Fibroblast of the aortic adventitia (primary cell): Measurements from ENCODE around the gene BBS2. TPM values are rescaled to one million over a fixed set of nuclear protein-coding genes. Genes with fewer than 3 reads are reported as not detected.

ENCODE experiments used
- DNase-seq: peaks from one replicate; pipeline ENCODE4 v3.0.0-alpha.2; 2010; ENCODE audit warnings: low read depth
- H3K4me3 ChIP-seq: 2 replicates; pipeline ENCODE4 v1.5.1; 2011; ENCODE audit warnings: low read depth, mild to moderate bottlenecking, control low read depth, low read length, moderate library complexity
- CTCF ChIP-seq: IDR thresholded peaks from 2 replicates; pipeline ENCODE4 v1.5.1; 2011; ENCODE audit warnings: mild to moderate bottlenecking, low read length, control low read depth, inconsistent platforms; ENCODE audit not compliant: insufficient read depth
- total RNA-seq: library from RNA; depleted of rRNA; stranded (reverse); fragments of >200 nt; gene quantifications from 2 replicates; pipeline ENCODE4 v1.2.3, GENCODE V29; 2012; ENCODE audit warnings: low replicate concordance

BBS2 gene
- total RNA-seq, 1 donor, result 58.9 TPM

GRCh38 chr16:56470232-56470631, 49.6 kb downstream of the BBS2 start:
- DNase-seq, result no peak
- TF ChIP-seq CTCF, result no peak
- H3K4me3 ChIP-seq, result no peak overlapping the region

GRCh38 chr16:56469748-56470147, 50.1 kb downstream of the BBS2 start:
- no peak for TF ChIP-seq CTCF
- H3K4me3 ChIP-seq, result no peak overlapping the region
- no peak for DNase-seq

GRCh38 chr16:56468800-56469199, 51.0 kb downstream of the BBS2 start:
- no peak overlapping the region for H3K4me3 ChIP-seq
- no peak for DNase-seq
- TF ChIP-seq CTCF, result no peak

- no peak overlapping the region for H3K4me3 ChIP-seq
- TF ChIP-seq CTCF, result no peak
Measured at GRCh38 chr16:56466344-56466743, 53.5 kb downstream of the BBS2 start.

GRCh38 chr16:56463153-56463552, 56.7 kb downstream of the BBS2 start:
- no peak for TF ChIP-seq CTCF
- DNase-seq, result no peak
- H3K4me3 ChIP-seq, result no peak overlapping the region

More at GRCh38 chr16:56466344-56466743, 53.5 kb downstream of the BBS2 start:
- DNase-seq, result no peak

GRCh38 chr16:56462064-56462796, 57.6 kb downstream of the BBS2 start:
- no peak for DNase-seq
- TF ChIP-seq CTCF, result no peak
- H3K4me3 ChIP-seq, result no peak overlapping the region

- TF ChIP-seq CTCF, result no peak
- no peak overlapping the region for H3K4me3 ChIP-seq
- DNase-seq, result peak; percentile 7
Measured at GRCh38 chr16:56460101-56460500, 59.7 kb downstream of the BBS2 start.
